K562 (cell line): Measurements from ENCODE around the gene KCP. TPM values are rescaled to one million over a fixed set of nuclear protein-coding genes. Genes with fewer than 3 reads are reported as not detected.

ENCODE experiments used
- ATAC-seq: fragments of 200-7000 bp; cut with Tn5 transposase; 3 replicates; pipeline ENCODE4 v1.9.1; 2020; ENCODE audit warnings: moderate library complexity
- BruUV-seq: library from RNA; stranded (reverse); fragments of 400-500 nt; replicated peaks from 2 replicates; lab custom pipeline; 2021; lab: Mats Ljungman, UMichigan
- CTCF ChIA-PET: fragments of 300-600 bp; formaldehyde crosslinking; extraction: SDS; loops from one replicate; lab custom pipeline; 2021; ENCODE audit warnings: low intra/inter-chr PET ratio; lab: Yijun Ruan, JAX
- POLR2A ChIA-PET: fragments of 300-600, 350-650 bp; sonication (Branson Sonifier 250); formaldehyde crosslinking; extraction: SDS; loops from one replicate; lab custom pipeline; 2021; ENCODE audit warnings: antibody characterized with exemption, inconsistent platforms; lab: Yijun Ruan, JAX
- DNase-seq, 4 experiments: peaks; one replicate each; pipeline versions ENCODE4 v3.0.0 to v3.0.0-alpha.2; 2011 to 2018; ENCODE audit warnings: low spot score in 3 of 4, mixed read lengths in 3 of 4; ENCODE audit errors: extremely low read depth in 1 of 4
- FAIRE-seq: peaks from 2 replicates; lab custom pipeline; 2011; peaks lifted over from hg19 to GRCh38; lab: Jason Lieb, UNC
- H2AFZ ChIP-seq: 2 replicates; pipeline ENCODE4 v1.6.0; 2011; ENCODE audit warnings: low read depth, low read length, control low read depth, inconsistent platforms
- H3K27ac ChIP-seq: fragments of 200-600 bp; 3 replicates; pipeline ENCODE4 v1.8.0; 2011; ENCODE audit warnings: low read depth, mild to moderate bottlenecking, control low read depth, inconsistent platforms, low read length, moderate library complexity, mixed read lengths; ENCODE audit errors: extremely low read depth
- H3K27me3 ChIP-seq, 2 experiments: fragments of 300-600 bp in 1 of 2; 2 replicates in 1 of 2; 3 replicates in 1 of 2; pipeline versions ENCODE4 v1.6.0 to v1.8.0; 2011; ENCODE audit warnings: inconsistent platforms in 2 of 2, low read length in 2 of 2, mild to moderate bottlenecking in 1 of 2, mixed read lengths in 1 of 2, moderate library complexity in 1 of 2; ENCODE audit not compliant: control insufficient read depth in 2 of 2, insufficient read depth in 2 of 2
- H3K36me3 ChIP-seq: fragments of 300-600 bp; 3 replicates; pipeline ENCODE4 v1.8.0; 2011; ENCODE audit warnings: mild to moderate bottlenecking, low read length, inconsistent platforms; ENCODE audit not compliant: control insufficient read depth, insufficient read depth
- H3K4me1 ChIP-seq, 2 experiments: fragments of 200-600 bp in 1 of 2; replicated peaks in 1 of 2; 2 replicates in 1 of 2; 3 replicates in 1 of 2; pipeline versions ENCODE4 v1.5.1 to v1.8.0; 2011; ENCODE audit warnings: inconsistent platforms in 2 of 2, low read length in 2 of 2, mild to moderate bottlenecking in 1 of 2, mixed read lengths in 1 of 2, moderate library complexity in 1 of 2; ENCODE audit not compliant: control insufficient read depth in 2 of 2, insufficient read depth in 2 of 2
- H3K4me2 ChIP-seq: 2 replicates; pipeline ENCODE4 v1.6.1; 2011; ENCODE audit warnings: low read length, control low read depth, inconsistent platforms, mixed read lengths; ENCODE audit not compliant: insufficient read depth
- H3K4me3 ChIP-seq: fragments of 200-600 bp; sonication (generic), shearing (Covaris generic); 2 replicates; pipeline ENCODE4 v1.5.1; 2016; ENCODE audit warnings: control low read depth, inconsistent platforms
- H3K79me2 ChIP-seq: fragments of 200-600 bp; 3 replicates; pipeline ENCODE4 v1.8.0; 2011; ENCODE audit warnings: low read length, inconsistent platforms; ENCODE audit not compliant: control insufficient read depth, insufficient read depth
- H3K9ac ChIP-seq, 2 experiments: 2 replicates each; pipeline versions ENCODE4 v1.6.0 to v1.6.1; 2011; ENCODE audit warnings: low read depth in 2 of 2, low read length in 2 of 2, control low read depth in 1 of 2, inconsistent platforms in 1 of 2, mild to moderate bottlenecking in 1 of 2, mixed read lengths in 1 of 2; ENCODE audit not compliant: insufficient read depth in 1 of 2
- H3K9me1 ChIP-seq: one replicate; pipeline ENCODE4 v1.6.0; 2011; ENCODE audit warnings: inconsistent platforms, mild to moderate bottlenecking, low read length, moderate library complexity; ENCODE audit not compliant: control insufficient read depth, insufficient read depth
- H3K9me3 ChIP-seq: replicated peaks from 2 replicates; pipeline ENCODE4 v1.5.1; 2011; ENCODE audit warnings: low read depth, low read length, inconsistent platforms; ENCODE audit not compliant: control insufficient read depth, insufficient read depth
- H4K20me1 ChIP-seq: replicated peaks from 2 replicates; pipeline ENCODE4 v1.6.1; 2011; ENCODE audit warnings: low read length, inconsistent platforms, mixed read lengths; ENCODE audit not compliant: control insufficient read depth, insufficient read depth
- BACH1 ChIP-seq: fragments of 200-800 bp; sonication (Bioruptor generic); IDR thresholded peaks from 2 replicates; pipeline ENCODE4 v1.6.1; 2016; ENCODE audit warnings: missing genetic modification characterization, missing compliant biosample characterization
- CREB1 ChIP-seq, 2 experiments: sonication (generic) in 1 of 2; formaldehyde crosslinking in 1 of 2; IDR thresholded peaks; 2 replicates each; pipeline versions ENCODE4 v1.6.1 to v1.8.0; 2012 to 2022; ENCODE audit warnings: inconsistent platforms in 1 of 2, mild to moderate bottlenecking in 1 of 2, missing genetic modification reagents in 1 of 2, moderate library complexity in 1 of 2
- CREM ChIP-seq: IDR thresholded peaks from 2 replicates; pipeline ENCODE4 v1.6.1; 2014; ENCODE audit warnings: antibody characterized with exemption, low read depth
- CSDE1 ChIP-seq, 2 experiments: fragments of 450-650 bp; IDR thresholded peaks; 2 replicates each; pipeline ENCODE4 v1.6.1; 2016; ENCODE audit warnings: mild to moderate bottlenecking in 1 of 2
- E2F1 ChIP-seq: sonication (generic); formaldehyde crosslinking; IDR thresholded peaks from 2 replicates; pipeline ENCODE4 v1.8.1; 2023; ENCODE audit warnings: mild to moderate bottlenecking, missing genetic modification reagents, moderate library complexity
- KLF1 ChIP-seq: fragments of 450-650 bp; IDR thresholded peaks from 2 replicates; pipeline ENCODE4 v1.6.1; 2016; ENCODE audit warnings: missing genetic modification characterization, missing compliant biosample characterization
- MEF2D ChIP-seq: conservative IDR thresholded peaks from 2 replicates; pipeline ENCODE4 v1.6.1; 2016; ENCODE audit warnings: low read depth, missing genetic modification characterization, missing compliant biosample characterization
- NR2C2 ChIP-seq, 2 experiments: fragments of 200-800 bp in 1 of 2; sonication (Bioruptor generic) in 1 of 2; sonication (generic) in 1 of 2; formaldehyde crosslinking in 1 of 2; IDR thresholded peaks; 2 replicates each; pipeline versions ENCODE4 v1.6.1 to v1.8.0; 2016 to 2022; ENCODE audit warnings: mild to moderate bottlenecking in 1 of 2, missing compliant biosample characterization in 1 of 2, missing genetic modification characterization in 1 of 2, missing genetic modification reagents in 1 of 2
- SMAD4 ChIP-seq: fragments of 250-450 bp; sonication (Bioruptor Pico); conservative IDR thresholded peaks from 2 replicates; pipeline ENCODE4 v1.8.0; 2021; ENCODE audit warnings: inconsistent platforms, mild to moderate bottlenecking, moderate library complexity
- ZNF175 ChIP-seq: fragments of 200-800 bp; sonication (Bioruptor generic); IDR thresholded peaks from 2 replicates; pipeline ENCODE4 v1.6.1; 2016; ENCODE audit warnings: low read depth, mild to moderate bottlenecking, missing genetic modification characterization, missing compliant biosample characterization
- ZSCAN32 ChIP-seq: fragments of 450-650 bp; formaldehyde crosslinking; IDR thresholded peaks from 2 replicates; pipeline ENCODE4 v1.4.0; 2020; ENCODE audit warnings: mild to moderate bottlenecking, moderate library complexity
- WGBS: fragments of 100-300 bp; shearing (Covaris generic); methylation state at CpG from one replicate; pipeline ENCODE4 v1.1.6; 2016; ENCODE audit warnings: low coverage, mixed read lengths; ENCODE audit not compliant: insufficient coverage; ENCODE audit errors: missing lambda C conversion rate; 5-methylcytosine and 5-hydroxymethylcytosine counted together
- in situ Hi-C: fragments of 300-500 bp; cut with MboI; formaldehyde crosslinking; loops from 4 replicates; pipeline ENCODE4 v1.15.0; 2018; ENCODE audit warnings: inconsistent platforms, mixed read lengths
- intact Hi-C: fragments of 100-400 bp; cut with micrococcal nuclease; formaldehyde crosslinking; loops from 2 replicates; pipeline ENCODE4 v1.14.2; 2022
- polyA plus RNA-seq, 8 experiments: library from polyadenylated mRNA; depleted of rRNA in 4 of 8; stranded (reverse) in 5 of 8; unstranded in 3 of 8; fragments of >200 nt; fragmentation: Nextera tagmentation in 2 of 8; fragmentation: Illumina TruSeq in 1 of 8; extraction: Ambion mirVana in 2 of 8; extraction: Trizol in 1 of 8; gene quantifications; 2 replicates each; pipeline versions ENCODE4 v1.2.1 to v1.2.3, GENCODE V29; 2011 to 2014; ENCODE audit warnings: inconsistent platforms in 1 of 8, missing spikeins in 1 of 8
- total RNA-seq, 7 experiments: library from RNA; depleted of rRNA in 6 of 7; stranded (reverse); fragments of >200 nt in 6 of 7; fragmentation: Illumina TruSeq in 2 of 7; extraction: Trizol in 2 of 7; gene quantifications; 2 replicates each; pipeline versions ENCODE4 v1.2.1 to v1.2.3, GENCODE V29; 2011 to 2021; ENCODE audit warnings: low replicate concordance in 1 of 7
- TF ChIP-seq, protein P1 (sequence below), 3 experiments: fragments of 200-800 bp in 1 of 3; sonication (Bioruptor generic) in 1 of 3; sonication (generic) in 1 of 3; formaldehyde crosslinking in 1 of 3; IDR thresholded peaks; 2 replicates each; pipeline versions ENCODE4 v1.6.1 to v1.8.0; 2016 to 2022; ENCODE audit warnings: mild to moderate bottlenecking in 2 of 3, missing compliant biosample characterization in 2 of 3, missing genetic modification characterization in 2 of 3, missing genetic modification reagents in 1 of 3
- TF ChIP-seq, protein P2 (sequence below), 2 experiments: fragments of 450-650 bp in 1 of 2; sonication (generic) in 1 of 2; formaldehyde crosslinking in 1 of 2; IDR thresholded peaks in 1 of 2; conservative IDR thresholded peaks in 1 of 2; 2 replicates each; pipeline versions ENCODE4 v1.6.1 to v1.8.1; 2016 to 2023; ENCODE audit warnings: mild to moderate bottlenecking in 2 of 2, moderate library complexity in 2 of 2, inconsistent platforms in 1 of 2, missing genetic modification reagents in 1 of 2

The KCP gene
- total and polyA plus RNA-seq, 9 of the 15 experiments (the other 6 are each of a cell fraction or from before 2014, with no cell fraction given) = 0.06 to 0.17 (median 0.12) TPM; not detected in 3

GRCh38 chr7:128827971-128828711, 82.4 kb downstream of the KCP start (continued):
- TF ChIP-seq CSDE1 (IDR thresholded peaks at IDR 0.05) (no peak), NR2C2 (CRISPR knock-in tag; IDR thresholded peaks at IDR 0.05) (no peak), NR2C2 (tag; IDR thresholded peaks at IDR 0.05) (peak; percentile 0; the same call in 1 of the 2 replicates), CREM (peak; percentile 43; the same call in 1 of the 2 replicates), MEF2D (tag) (0 out of 2 replicates have a peak, but pooled peaks have one; percentile 23)

DNA sequence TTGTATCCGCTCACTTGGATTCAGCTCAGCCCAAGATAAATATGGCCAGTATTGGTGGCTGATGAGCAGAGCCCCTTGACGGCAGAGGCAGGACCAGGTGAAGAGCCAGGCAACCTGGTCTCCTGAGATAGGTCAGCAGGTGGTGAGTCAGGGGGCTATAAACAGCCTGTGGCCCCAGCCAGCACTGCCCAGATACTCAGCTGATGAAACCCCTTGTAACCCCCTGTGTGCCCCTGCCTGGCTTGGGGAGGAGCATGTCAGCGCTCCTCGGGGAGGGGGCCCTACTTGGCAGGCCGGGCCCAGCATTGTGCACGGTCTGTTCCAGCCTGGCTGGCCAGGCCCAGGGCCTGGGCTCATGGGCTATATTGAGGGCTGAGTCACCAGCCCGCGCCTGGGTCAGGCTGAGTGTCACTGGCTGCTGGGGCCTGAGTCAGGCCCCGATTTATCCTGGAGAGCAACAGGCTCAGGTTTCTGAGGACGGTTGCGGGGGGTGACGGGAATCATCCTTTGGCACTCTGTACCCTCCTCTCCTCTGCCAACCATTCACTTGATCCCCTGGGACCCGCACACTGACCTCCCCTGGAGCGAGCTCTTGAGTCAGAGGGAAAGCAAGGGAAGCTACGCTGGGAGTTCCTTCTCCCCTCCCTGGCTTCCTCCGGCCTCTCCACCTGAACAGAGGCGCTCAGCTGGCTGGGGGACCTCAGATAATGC, 83.1 kb downstream of the KCP start:
- Histone ChIP-seq H3K4me2 (peak overlapping the region; percentile 56), H3K9me3 (no peaks in the 10 kb centered on the region), H3K27me3 (no peaks in the 10 kb centered on the region), H3K79me2 (peaks cover 26% of the 10 kb centered on the region), H3K4me3 (no peak overlapping the region), H3K27ac (peak overlapping the region; percentile 72), H3K9me1 (no peaks in the 10 kb centered on the region), H4K20me1 (no peaks in the 10 kb centered on the region), H3K9ac (peak overlapping the region; percentile 55 to 80), H3K36me3 (no peaks in the 10 kb centered on the region), H2AFZ (peak overlapping the region; percentile 56), H3K4me1 (peaks cover 33 to 52% of the 10 kb centered on the region in 2 experiments)
- 19% methylated on average over 17 of the region's 17 CpGs for WGBS
- ChIA-PET CTCF (no interaction called here), POLR2A (interaction anchor here (0.6 to 3.3 kb wide), 12 partner anchors 9 to 890 kb away, joined by 3 to 19 read pairs (median 6); partner anchors contain the start of genes CALU and CCDC136)
- intact Hi-C loops (no loop called here), in situ Hi-C loops (no loop called here)
- DNase-seq (peak; percentile 63 to 88 (median 74)), FAIRE-seq (peak; percentile 81), ATAC-seq (peak; percentile 65)
- no TSS peak for BruUV-seq
- TF ChIP-seq ZNF175 (CRISPR knock-in tag) (peak; percentile 92), BACH1 (tag) (peak; percentile 52; the same call in 1 of the 2 replicates), CREB1 (IDR thresholded peaks at IDR 0.05) (peak; percentile 41), CREB1 (CRISPR knock-in tag; IDR thresholded peaks at IDR 0.05) (peak; percentile 63; the same call in 1 of the 2 replicates), ZSCAN32 (CRISPR knock-in tag) (peak; percentile 84; the same call in 1 of the 2 replicates), E2F1 (CRISPR knock-in tag) (0 out of 2 replicates have a peak, but pooled peaks have one; percentile 29), KLF1 (tag) (0 out of 2 replicates have a peak, but pooled peaks have one; percentile 41), SMAD4 (CRISPR knock-in tag) (peak; percentile 92)
- TF ChIP-seq, protein P1, sequence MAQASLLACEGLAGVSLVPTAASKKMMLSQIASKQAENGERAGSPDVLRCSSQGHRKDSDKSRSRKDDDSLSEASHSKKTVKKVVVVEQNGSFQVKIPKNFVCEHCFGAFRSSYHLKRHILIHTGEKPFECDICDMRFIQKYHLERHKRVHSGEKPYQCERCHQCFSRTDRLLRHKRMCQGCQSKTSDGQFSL (CRISPR knock-in tag; IDR thresholded peaks at IDR 0.05) = peak; percentile 15; the same call in 1 of the 2 replicates
- TF ChIP-seq, protein P1 (tag; IDR thresholded peaks at IDR 0.05) = peak in 1 of 2 experiments; percentile 57; a peak in 1 of 4 replicates
- TF ChIP-seq, protein P2, sequence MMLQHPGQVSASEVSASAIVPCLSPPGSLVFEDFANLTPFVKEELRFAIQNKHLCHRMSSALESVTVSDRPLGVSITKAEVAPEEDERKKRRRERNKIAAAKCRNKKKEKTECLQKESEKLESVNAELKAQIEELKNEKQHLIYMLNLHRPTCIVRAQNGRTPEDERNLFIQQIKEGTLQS (IDR thresholded peaks at IDR 0.05) = peak; percentile 98
- TF ChIP-seq, protein P2 (CRISPR knock-in tag; conservative IDR thresholded peaks at IDR 0.05) = peak; percentile 58
